HepG2 (cell line): ENCODE measurements around the gene ACAP1. TPM values are rescaled to one million over a fixed set of nuclear protein-coding genes. Genes with fewer than 3 reads are reported as not detected.

Experiments
- ATF7 ChIP-seq, 2 experiments: fragments of 450-650 bp in 1 of 2; sonication (generic) in 1 of 2; formaldehyde crosslinking in 1 of 2; IDR thresholded peaks; 2 replicates each; pipeline versions ENCODE4 v1.4.0 to v1.6.1; 2016 to 2020; ENCODE audit warnings: antibody characterized with exemption in 1 of 2, mild to moderate bottlenecking in 1 of 2, missing genetic modification reagents in 1 of 2
- CHCHD3 ChIP-seq: sonication (generic); formaldehyde crosslinking; IDR thresholded peaks from 2 replicates; pipeline ENCODE4 v1.8.0; 2022; ENCODE audit warnings: mild to moderate bottlenecking, missing genetic modification reagents, moderate library complexity
- GABPB1 ChIP-seq: IDR thresholded peaks from 2 replicates; pipeline ENCODE4 v1.6.1; 2016; ENCODE audit warnings: mild to moderate bottlenecking, missing genetic modification reagents, moderate library complexity, missing compliant biosample characterization
- GLI4 ChIP-seq: sonication (generic); formaldehyde crosslinking; IDR thresholded peaks from 2 replicates; pipeline ENCODE4 v1.5.1; 2020; ENCODE audit warnings: missing genetic modification reagents, mild to moderate bottlenecking, moderate library complexity, borderline replicate concordance
- KLF6 ChIP-seq: IDR thresholded peaks from 2 replicates; pipeline ENCODE4 v1.8.0; 2016; ENCODE audit warnings: missing biosample characterization, missing genetic modification reagents
- MEF2D ChIP-seq: sonication (generic); formaldehyde crosslinking; IDR thresholded peaks from 2 replicates; pipeline ENCODE4 v1.5.1; 2020; ENCODE audit warnings: mild to moderate bottlenecking, missing genetic modification reagents
- NCOA2 ChIP-seq: sonication (generic); formaldehyde crosslinking; IDR thresholded peaks from 2 replicates; pipeline ENCODE4 v1.8.0; 2022; ENCODE audit warnings: inconsistent platforms
- PPARG ChIP-seq: conservative IDR thresholded peaks from 2 replicates; pipeline ENCODE4 v1.6.1; 2016; ENCODE audit warnings: missing biosample characterization, missing genetic modification reagents
- SPEN ChIP-seq: sonication (generic); formaldehyde crosslinking; IDR thresholded peaks from 2 replicates; pipeline ENCODE4 v1.5.1; 2020; ENCODE audit warnings: low read depth, mild to moderate bottlenecking, missing genetic modification reagents
- ZBTB38 ChIP-seq: sonication (generic); formaldehyde crosslinking; IDR thresholded peaks from 2 replicates; pipeline ENCODE4 v1.5.1; 2020; ENCODE audit warnings: mild to moderate bottlenecking, missing genetic modification reagents
- ZBTB42 ChIP-seq: sonication (generic); formaldehyde crosslinking; IDR thresholded peaks from 2 replicates; pipeline ENCODE4 v1.5.0; 2020; ENCODE audit warnings: mild to moderate bottlenecking, missing genetic modification reagents
- ZEB1 ChIP-seq: IDR thresholded peaks from 2 replicates; pipeline ENCODE4 v1.6.1; 2012; ENCODE audit warnings: mild to moderate bottlenecking, low read depth, inconsistent platforms; ENCODE audit not compliant: insufficient replicate concordance
- ZNF180 ChIP-seq: sonication (generic); formaldehyde crosslinking; IDR thresholded peaks from 2 replicates; pipeline ENCODE4 v1.4.0; 2020; ENCODE audit warnings: low read depth, missing genetic modification reagents, borderline replicate concordance
- ZNF546 ChIP-seq: sonication (generic); formaldehyde crosslinking; conservative IDR thresholded peaks from 2 replicates; pipeline ENCODE4 v1.8.1; 2023; ENCODE audit warnings: mild to moderate bottlenecking, missing genetic modification reagents
- ZNF547 ChIP-seq: sonication (generic); formaldehyde crosslinking; IDR thresholded peaks from 2 replicates; pipeline ENCODE4 v1.5.1; 2020; ENCODE audit warnings: mild to moderate bottlenecking, missing genetic modification reagents
- ZNF768 ChIP-seq: sonication (generic); formaldehyde crosslinking; IDR thresholded peaks from 2 replicates; pipeline ENCODE4 v1.4.0; 2020; ENCODE audit warnings: missing genetic modification reagents
- ZNF773 ChIP-seq: sonication (generic); formaldehyde crosslinking; IDR thresholded peaks from 2 replicates; pipeline ENCODE4 v1.4.0; 2020; ENCODE audit warnings: missing genetic modification reagents, borderline replicate concordance
- polyA plus RNA-seq, 8 experiments: library from polyadenylated mRNA; depleted of rRNA in 3 of 8; stranded (reverse) in 7 of 8; unstranded in 1 of 8; fragments of >200 nt; fragmentation: Illumina TruSeq in 4 of 8; extraction: Trizol in 4 of 8; gene quantifications; 2 replicates each; pipeline versions ENCODE4 v1.2.1 to v1.2.3, GENCODE V29; 2011 to 2016; ENCODE audit warnings: low read depth in 4 of 8, missing spikeins in 1 of 8, mixed read lengths in 1 of 8; ENCODE audit not compliant: insufficient read depth in 1 of 8
- total RNA-seq, 5 experiments: library from RNA; depleted of rRNA; stranded (reverse); fragments of >200 nt; fragmentation: Illumina TruSeq; extraction: Trizol; gene quantifications; 2 replicates each; pipeline ENCODE4 v1.2.3, GENCODE V29; 2016; ENCODE audit warnings: low read depth in 1 of 5
- TF ChIP-seq, protein P1 (sequence below): sonication (generic); formaldehyde crosslinking; IDR thresholded peaks from 2 replicates; pipeline ENCODE4 v1.8.1; 2023; ENCODE audit warnings: mild to moderate bottlenecking, missing genetic modification reagents
- TF ChIP-seq, protein P2 (sequence below): sonication (generic); formaldehyde crosslinking; IDR thresholded peaks from 2 replicates; pipeline ENCODE4 v1.5.0; 2020; ENCODE audit warnings: mild to moderate bottlenecking, missing genetic modification reagents
- TF ChIP-seq, protein P3 (sequence below), 2 experiments: sonication (generic) in 1 of 2; formaldehyde crosslinking in 1 of 2; IDR thresholded peaks; 2 replicates each; pipeline versions ENCODE4 v1.5.1 to v1.6.1; 2011 to 2020; ENCODE audit warnings: borderline replicate concordance in 1 of 2, low read depth in 1 of 2, low read length in 1 of 2, mild to moderate bottlenecking in 1 of 2, missing genetic modification reagents in 1 of 2, moderate library complexity in 1 of 2

Gene ACAP1
- total and polyA plus RNA-seq, 2 of the 13 experiments (the other 11 are each of a cell fraction or from before 2014, with no cell fraction given): 1.3 to 2.5 TPM

DNA sequence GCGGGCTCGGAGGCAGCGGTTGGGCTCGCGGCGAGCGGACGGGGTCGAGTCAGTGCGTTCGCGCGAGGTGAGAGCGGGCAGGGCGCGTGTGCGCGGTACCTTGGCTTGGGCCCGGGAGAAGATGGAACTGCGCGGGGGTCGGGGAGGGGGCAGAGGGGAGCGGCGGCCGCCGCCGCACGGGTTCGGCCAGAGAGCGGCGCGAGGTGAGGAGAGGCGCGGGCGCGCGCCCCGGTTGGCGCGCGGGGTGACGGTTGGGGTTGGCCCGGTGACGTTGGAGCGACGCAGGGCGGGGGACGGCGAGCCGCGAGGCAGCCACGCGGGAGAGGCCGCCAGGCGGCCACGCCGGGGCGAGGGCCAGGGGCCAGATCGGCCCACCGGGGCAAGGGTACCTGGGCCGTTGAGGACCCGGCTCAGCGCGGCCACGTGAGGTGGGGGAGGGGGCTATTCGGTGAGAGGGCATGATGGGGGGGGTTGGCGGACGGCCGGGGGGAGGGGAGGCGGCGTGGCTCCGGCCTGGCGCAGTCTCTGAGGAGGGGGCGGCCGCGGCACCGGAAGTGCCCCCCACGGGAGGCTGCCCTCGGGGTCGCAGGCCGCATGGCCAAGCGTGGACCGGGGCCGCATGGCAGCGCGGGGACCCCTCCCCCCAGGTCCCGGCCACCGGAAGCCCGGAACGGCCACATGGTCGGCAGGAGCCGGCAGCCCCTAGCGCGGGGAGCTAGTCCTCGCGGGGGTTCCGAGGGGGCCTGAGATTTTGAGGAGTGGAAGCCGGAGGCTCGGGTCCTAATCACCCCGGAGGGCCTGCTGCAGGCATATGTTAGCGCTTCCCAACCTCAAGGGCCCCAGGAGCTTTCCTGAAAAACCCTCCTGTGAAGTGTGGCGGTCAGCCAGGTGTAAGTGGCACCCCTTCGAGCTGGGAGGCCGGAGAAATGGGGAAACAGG lies 28.4 kb upstream of the ACAP1 start (continued):
- TF ChIP-seq, protein P1, sequence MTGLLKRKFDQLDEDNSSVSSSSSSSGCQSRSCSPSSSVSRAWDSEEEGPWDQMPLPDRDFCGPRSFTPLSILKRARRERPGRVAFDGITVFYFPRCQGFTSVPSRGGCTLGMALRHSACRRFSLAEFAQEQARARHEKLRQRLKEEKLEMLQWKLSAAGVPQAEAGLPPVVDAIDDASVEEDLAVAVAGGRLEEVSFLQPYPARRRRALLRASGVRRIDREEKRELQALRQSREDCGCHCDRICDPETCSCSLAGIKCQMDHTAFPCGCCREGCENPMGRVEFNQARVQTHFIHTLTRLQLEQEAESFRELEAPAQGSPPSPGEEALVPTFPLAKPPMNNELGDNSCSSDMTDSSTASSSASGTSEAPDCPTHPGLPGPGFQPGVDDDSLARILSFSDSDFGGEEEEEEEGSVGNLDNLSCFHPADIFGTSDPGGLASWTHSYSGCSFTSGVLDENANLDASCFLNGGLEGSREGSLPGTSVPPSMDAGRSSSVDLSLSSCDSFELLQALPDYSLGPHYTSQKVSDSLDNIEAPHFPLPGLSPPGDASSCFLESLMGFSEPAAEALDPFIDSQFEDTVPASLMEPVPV (CRISPR knock-in tag): peak; percentile 59
- TF ChIP-seq ATF7 (IDR thresholded peaks at IDR 0.05): no peak
- TF ChIP-seq ATF7 (CRISPR knock-in tag; IDR thresholded peaks at IDR 0.05): 0 out of 2 replicates have a peak, but pooled peaks have one; percentile 23
- TF ChIP-seq ZNF180 (CRISPR knock-in tag): no peak
- peak; percentile 17 for TF ChIP-seq ZEB1
- 0 out of 2 replicates have a peak, but pooled peaks have one; percentile 8 for TF ChIP-seq SPEN
- TF ChIP-seq GLI4 (CRISPR knock-in tag): no peak
- TF ChIP-seq CHCHD3: peak; percentile 44; the same call in 1 of the 2 replicates
- TF ChIP-seq NCOA2 (CRISPR knock-in tag): 0 out of 2 replicates have a peak, but pooled peaks have one; percentile 9
- TF ChIP-seq ZBTB38 (CRISPR knock-in tag): no peak
- peak; percentile 89 for TF ChIP-seq GABPB1 (CRISPR knock-in tag)
- 0 out of 2 replicates have a peak, but pooled peaks have one; percentile 35 for TF ChIP-seq ZNF773 (CRISPR knock-in tag)
- TF ChIP-seq ZNF546: 0 out of 2 replicates have a peak, but pooled peaks have one; percentile 61
- 0 out of 2 replicates have a peak, but pooled peaks have one; percentile 15 for TF ChIP-seq PPARG
- peak; percentile 47; the same call in 1 of the 2 replicates for TF ChIP-seq ZNF768
- TF ChIP-seq, protein P2, sequence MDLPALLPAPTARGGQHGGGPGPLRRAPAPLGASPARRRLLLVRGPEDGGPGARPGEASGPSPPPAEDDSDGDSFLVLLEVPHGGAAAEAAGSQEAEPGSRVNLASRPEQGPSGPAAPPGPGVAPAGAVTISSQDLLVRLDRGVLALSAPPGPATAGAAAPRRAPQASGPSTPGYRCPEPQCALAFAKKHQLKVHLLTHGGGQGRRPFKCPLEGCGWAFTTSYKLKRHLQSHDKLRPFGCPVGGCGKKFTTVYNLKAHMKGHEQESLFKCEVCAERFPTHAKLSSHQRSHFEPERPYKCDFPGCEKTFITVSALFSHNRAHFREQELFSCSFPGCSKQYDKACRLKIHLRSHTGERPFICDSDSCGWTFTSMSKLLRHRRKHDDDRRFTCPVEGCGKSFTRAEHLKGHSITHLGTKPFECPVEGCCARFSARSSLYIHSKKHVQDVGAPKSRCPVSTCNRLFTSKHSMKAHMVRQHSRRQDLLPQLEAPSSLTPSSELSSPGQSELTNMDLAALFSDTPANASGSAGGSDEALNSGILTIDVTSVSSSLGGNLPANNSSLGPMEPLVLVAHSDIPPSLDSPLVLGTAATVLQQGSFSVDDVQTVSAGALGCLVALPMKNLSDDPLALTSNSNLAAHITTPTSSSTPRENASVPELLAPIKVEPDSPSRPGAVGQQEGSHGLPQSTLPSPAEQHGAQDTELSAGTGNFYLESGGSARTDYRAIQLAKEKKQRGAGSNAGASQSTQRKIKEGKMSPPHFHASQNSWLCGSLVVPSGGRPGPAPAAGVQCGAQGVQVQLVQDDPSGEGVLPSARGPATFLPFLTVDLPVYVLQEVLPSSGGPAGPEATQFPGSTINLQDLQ (CRISPR knock-in tag): 0 out of 2 replicates have a peak, but pooled peaks have one; percentile 29
- TF ChIP-seq, protein P3, sequence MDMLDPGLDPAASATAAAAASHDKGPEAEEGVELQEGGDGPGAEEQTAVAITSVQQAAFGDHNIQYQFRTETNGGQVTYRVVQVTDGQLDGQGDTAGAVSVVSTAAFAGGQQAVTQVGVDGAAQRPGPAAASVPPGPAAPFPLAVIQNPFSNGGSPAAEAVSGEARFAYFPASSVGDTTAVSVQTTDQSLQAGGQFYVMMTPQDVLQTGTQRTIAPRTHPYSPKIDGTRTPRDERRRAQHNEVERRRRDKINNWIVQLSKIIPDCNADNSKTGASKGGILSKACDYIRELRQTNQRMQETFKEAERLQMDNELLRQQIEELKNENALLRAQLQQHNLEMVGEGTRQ (IDR thresholded peaks at IDR 0.05; ENCODE audit: low read depth, low read length): no peak
- TF ChIP-seq, protein P3 (CRISPR knock-in tag; IDR thresholded peaks at IDR 0.05; ENCODE audit: borderline replicate concordance): no peak
- TF ChIP-seq MEF2D (CRISPR knock-in tag): 0 out of 2 replicates have a peak, but pooled peaks have one; percentile 36
- TF ChIP-seq KLF6: 0 out of 2 replicates have a peak, but pooled peaks have one; percentile 15
- peak; percentile 8; the same call in 1 of the 2 replicates for TF ChIP-seq ZNF547 (CRISPR knock-in tag)
- TF ChIP-seq ZBTB42 (CRISPR knock-in tag): 0 out of 2 replicates have a peak, but pooled peaks have one; percentile 23
